Thyroid gland (tissue), 4 donors: Measurements from ENCODE around the gene ACSBG1. TPM values are rescaled to one million over a fixed set of nuclear protein-coding genes. Genes with fewer than 3 reads are reported as not detected.

ENCODE experiments used
- DNase-seq, 2 donors: peaks; one replicate each; pipeline ENCODE4 v3.0.0-alpha.2; 2019
- H3K27ac ChIP-seq, 3 donors: fragments of 200-600 bp; sonication (generic); 1 replicate in 2 of 3; 2 replicates in 1 of 3; pipeline ENCODE4 v1.5.1; 2016 to 2019; ENCODE audit warnings: mild to moderate bottlenecking in 1 of 3, moderate library complexity in 1 of 3
- H3K27me3 ChIP-seq: fragments of 200-600 bp; sonication (generic); one replicate; pipeline ENCODE4 v1.5.1; 2019
- H3K36me3 ChIP-seq, 2 donors: fragments of 200-600 bp; sonication (generic); one replicate each; pipeline ENCODE4 v1.5.1; 2016 to 2019
- H3K4me1 ChIP-seq, 2 donors: fragments of 200-600 bp; sonication (generic); one replicate each; pipeline ENCODE4 v1.5.1; 2017 to 2019
- H3K4me3 ChIP-seq, 3 donors: fragments of 200-600 bp; sonication (generic); replicated peaks in 1 of 3; 1 replicate in 2 of 3; 2 replicates in 1 of 3; pipeline ENCODE4 v1.5.1; 2016; ENCODE audit warnings: mild to moderate bottlenecking in 1 of 3
- H3K9me3 ChIP-seq: fragments of 200-600 bp; sonication (generic); one replicate; pipeline ENCODE4 v1.5.1; 2017
- CTCF ChIP-seq, 6 experiments: fragments of 200-600 bp in 3 of 6; fragments of 450-650 bp in 3 of 6; sonication (generic) in 3 of 6; IDR thresholded peaks; one replicate each; pipeline ENCODE4 v1.5.1; 2016 to 2019; ENCODE audit warnings: antibody characterized with exemption in 6 of 6, mild to moderate bottlenecking in 2 of 6, inconsistent platforms in 1 of 6, moderate library complexity in 1 of 6
- POLR2A ChIP-seq, 2 donors: fragments of 450-650 bp; IDR thresholded peaks; one replicate each; pipeline ENCODE4 v1.6.1; 2017; ENCODE audit warnings: antibody characterized with exemption in 2 of 2, mild to moderate bottlenecking in 2 of 2, moderate library complexity in 1 of 2
- WGBS, 2 donors: methylation state at CpG; one replicate each; pipeline ENCODE4 v1.1.5; 2017; 5-methylcytosine and 5-hydroxymethylcytosine counted together
- intact Hi-C: fragments of 100-400 bp; cut with DNase I; formaldehyde crosslinking; loops from one replicate; pipeline ENCODE4 v1.15.1; 2023
- total RNA-seq, 4 donors: library from RNA; depleted of rRNA; stranded (reverse); fragments of >200 nt; gene quantifications; one replicate each; pipeline ENCODE4 v1.2.3, GENCODE V29; 2016

The ACSBG1 gene
- total RNA-seq, 4 donors from 2014 or later, result not detected

GRCh38 chr15:78265752-78266224 lies 31.4 kb upstream of the ACSBG1 start:
- Histone ChIP-seq H3K36me3 (no peaks in the 10 kb centered on the region), H3K4me3 (no peak overlapping the region), H3K27me3 (no peaks in the 10 kb centered on the region), H3K9me3 (no peaks in the 10 kb centered on the region), H3K27ac (no peak overlapping the region), H3K4me1 (peaks cover 11 to 13% of the 10 kb centered on the region in 2 donors)
- WGBS, 2 donors, result 79 to 85% methylated on average over 9 of the region's 9 CpGs
- intact Hi-C loops, result no loop called here
- TF ChIP-seq POLR2A (IDR thresholded peaks at IDR 0.05), result no peak
- no peak for DNase-seq

GRCh38 chr15:78265137-78265460 lies 30.7 kb upstream of the ACSBG1 start:
- no peaks in the 10 kb centered on the region for H3K27me3 ChIP-seq
- 54 to 55% methylated on average over 5 to 10 of the region's 12 CpGs for WGBS, 2 donors
- intact Hi-C loops, result no loop called here
- peaks cover 11 to 13% of the 10 kb centered on the region in 2 donors for H3K4me1 ChIP-seq
- peak overlapping the region in 2 of 3 donors; percentile 66 to 71 for H3K4me3 ChIP-seq
- TF ChIP-seq CTCF (IDR thresholded peaks at IDR 0.05), result no peak
- TF ChIP-seq POLR2A (IDR thresholded peaks at IDR 0.05), result no peak
- no peak for DNase-seq
- H3K27ac ChIP-seq, result peak overlapping the region in 1 of 3 donors; percentile 80
- no peaks in the 10 kb centered on the region for H3K9me3 ChIP-seq
- H3K36me3 ChIP-seq, result no peaks in the 10 kb centered on the region

- DNase-seq, result peak; percentile 69 to 71
- Histone ChIP-seq H3K4me1 (peaks cover 11 to 13% of the 10 kb centered on the region in 2 donors), H3K36me3 (no peaks in the 10 kb centered on the region), H3K9me3 (no peaks in the 10 kb centered on the region), H3K4me3 (peak within 1 kb of the TSS; percentile 25 to 71 (median 66)), H3K27me3 (no peaks in the 10 kb centered on the region), H3K27ac (peak within 1 kb of the TSS in 2 of 3 donors; percentile 67 to 80)
- no peak for TF ChIP-seq CTCF (IDR thresholded peaks at IDR 0.05)
- peak in 1 of 2 donors; percentile 48 for TF ChIP-seq POLR2A (IDR thresholded peaks at IDR 0.05)
- 0% methylated on average over 2 of the region's 107 CpGs; no CpG with 5 or more reads in 1 of the 2 donors for WGBS, 2 donors
- intact Hi-C loops, result no loop called here
Observed at GRCh38 chr15:78264304-78265136, 30.2 kb upstream of the ACSBG1 start, which contains the start of gene DNAJA4. TSS of gene DNAJA4 (plus strand) at chr15:78264562. CDS start at chr15:78264764, 202 bp downstream.

GRCh38 chr15:78263907-78264303 lies 29.5 kb upstream of the ACSBG1 start:
- intact Hi-C loops, result no loop called here
- Histone ChIP-seq H3K4me1 (peaks cover 11 to 13% of the 10 kb centered on the region in 2 donors), H3K36me3 (no peaks in the 10 kb centered on the region), H3K27me3 (no peaks in the 10 kb centered on the region), H3K4me3 (peak overlapping the region; percentile 25 to 71 (median 55)), H3K9me3 (no peaks in the 10 kb centered on the region), H3K27ac (peak overlapping the region in 2 of 3 donors; percentile 64 to 80)
- DNase-seq, result no peak
- TF ChIP-seq CTCF (IDR thresholded peaks at IDR 0.05), result no peak
- TF ChIP-seq POLR2A (IDR thresholded peaks at IDR 0.05), result no peak
- 100% methylated on average over 1 to 6 of the region's 23 CpGs for WGBS, 2 donors

- H3K27ac ChIP-seq, result peak overlapping the region in 1 of 3 donors; percentile 80
- no peaks in the 10 kb centered on the region for H3K27me3 ChIP-seq
- no peak for DNase-seq
- no peak overlapping the region for H3K4me3 ChIP-seq
- no peaks in the 10 kb centered on the region for H3K9me3 ChIP-seq
- intact Hi-C loops, result no loop called here
- WGBS, 2 donors, result 95 to 96% methylated on average over 7 of the region's 7 CpGs
- TF ChIP-seq CTCF (IDR thresholded peaks at IDR 0.05) (no peak), POLR2A (IDR thresholded peaks at IDR 0.05) (no peak)
- no peaks in the 10 kb centered on the region for H3K36me3 ChIP-seq
- H3K4me1 ChIP-seq, result peaks cover 11 to 13% of the 10 kb centered on the region in 2 donors
Observed at GRCh38 chr15:78263351-78263781, 29.0 kb upstream of the ACSBG1 start.
